SU-DHL-6 (cell line): ENCODE results near the gene ATP7A.
"Not testable (repeated sequence)": the region's sequence is repeated elsewhere in the genome, so short reads cannot be mapped to it uniquely, and the experiment has no call there.

Source experiments
- H2AFZ ChIP-seq: fragments of 200-600 bp; sonication (generic); 2 replicates; pipeline ENCODE4 v1.6.1; 2014; ENCODE audit warnings: low read depth, mild to moderate bottlenecking, moderate library complexity, mixed read lengths, antibody characterized with exemption, low read length; ENCODE audit not compliant: severe bottlenecking
- H3F3A ChIP-seq: fragments of 200-600 bp; shearing (Covaris generic); 2 replicates; pipeline ENCODE4 v1.6.0; 2016; ENCODE audit warnings: antibody characterized with exemption, mild to moderate bottlenecking; ENCODE audit not compliant: insufficient read depth
- H3K27ac ChIP-seq: fragments of 200-600 bp; sonication (generic); 2 replicates; pipeline ENCODE4 v1.5.1; 2016; ENCODE audit warnings: low read depth, mild to moderate bottlenecking, low read length, moderate library complexity, mixed read lengths
- H3K27me3 ChIP-seq: fragments of 200-600 bp; sonication (generic), shearing (Covaris generic); 2 replicates; pipeline ENCODE4 v1.6.0; 2014; ENCODE audit warnings: mild to moderate bottlenecking, low read length
- H3K36me3 ChIP-seq: fragments of 200-600 bp; sonication (generic); 2 replicates; pipeline ENCODE4 v1.6.1; 2014; ENCODE audit warnings: mild to moderate bottlenecking, low read length, mixed read lengths
- H3K4me2 ChIP-seq: fragments of 300-600, 200-600 bp; shearing (Covaris generic), sonication (generic); 2 replicates; pipeline ENCODE4 v1.6.0; 2014; ENCODE audit warnings: low read length, low read depth, mild to moderate bottlenecking; ENCODE audit not compliant: poor library complexity, severe bottlenecking
- H3K4me3 ChIP-seq: fragments of 200-600 bp; sonication (generic); 2 replicates; pipeline ENCODE4 v1.5.1; 2014; ENCODE audit warnings: antibody characterized with exemption, low read length, mild to moderate bottlenecking, mixed read lengths; ENCODE audit not compliant: insufficient read depth, poor library complexity, severe bottlenecking
- H3K79me2 ChIP-seq: fragments of 200-600 bp; sonication (generic); 2 replicates; pipeline ENCODE4 v1.6.1; 2014; ENCODE audit warnings: mild to moderate bottlenecking, low read length, moderate library complexity; ENCODE audit not compliant: insufficient read depth
- H3K9ac ChIP-seq: fragments of 200-600 bp; sonication (generic); 2 replicates; pipeline ENCODE4 v1.7.0; 2014; ENCODE audit warnings: mild to moderate bottlenecking, low read length
- H3K9me2 ChIP-seq: fragments of 200-600 bp; sonication (generic); replicated peaks from 2 replicates; pipeline ENCODE4 v1.6.1; 2014; ENCODE audit warnings: low read length; ENCODE audit not compliant: insufficient read depth
- H3K9me3 ChIP-seq: fragments of 200-600 bp; sonication (generic); 2 replicates; pipeline ENCODE4 v1.6.1; 2014; ENCODE audit warnings: low read length, mixed read lengths; ENCODE audit not compliant: insufficient read depth
- H4K20me1 ChIP-seq: fragments of 200-600 bp; sonication (generic); 2 replicates; pipeline ENCODE4 v1.6.1; 2014; ENCODE audit warnings: low read depth, mild to moderate bottlenecking, antibody characterized with exemption, low read length, moderate library complexity, mixed read lengths
- CTCF ChIP-seq: fragments of 200-600 bp; sonication (generic); IDR thresholded peaks from one replicate; pipeline ENCODE4 v1.5.1; 2017; ENCODE audit warnings: antibody characterized with exemption, mild to moderate bottlenecking, low read length, moderate library complexity; ENCODE audit not compliant: insufficient read depth, poor library complexity, severe bottlenecking
- EZH2phosphoT487 ChIP-seq: fragments of 200-600 bp; sonication (generic), shearing (Covaris generic); conservative IDR thresholded peaks from 2 replicates; pipeline ENCODE4 v1.6.1; 2018; ENCODE audit warnings: mild to moderate bottlenecking, antibody characterized with exemption, low read length, moderate library complexity, mixed read lengths

ATP7A gene

GRCh38 chrX:78046362-78046761 lies 135.9 kb downstream of the ATP7A start:
- Histone ChIP-seq H4K20me1 (no peaks in the 10 kb centered on the region), H3K4me3 (no peak overlapping the region), H3K9me2 (no peaks in the 10 kb centered on the region), H3F3A (no peaks in the 10 kb centered on the region), H2AFZ (no peak overlapping the region), H3K9me3 (no peaks in the 10 kb centered on the region), H3K27ac (no peak overlapping the region), H3K79me2 (no peaks in the 10 kb centered on the region), H3K9ac (no peak overlapping the region), H3K36me3 (no peaks in the 10 kb centered on the region), H3K27me3 (no peaks in the 10 kb centered on the region), H3K4me2 (no peak overlapping the region)
- TF ChIP-seq CTCF: no peak
- no peak for TF ChIP-seq EZH2phosphoT487

- Histone ChIP-seq H3K9me2 (no peaks in the 10 kb centered on the region), H3K4me3 (no peak overlapping the region), H3K4me2 (no peak overlapping the region), H3F3A (no peaks in the 10 kb centered on the region), H3K27ac (no peak overlapping the region), H4K20me1 (no peaks in the 10 kb centered on the region), H3K79me2 (no peaks in the 10 kb centered on the region), H3K9ac (no peak overlapping the region), H3K9me3 (no peaks in the 10 kb centered on the region), H3K27me3 (no peaks in the 10 kb centered on the region), H2AFZ (no peak overlapping the region), H3K36me3 (no peaks in the 10 kb centered on the region)
- TF ChIP-seq CTCF: no peak
Measured at GRCh38 chrX:78048052-78048451, 137.6 kb downstream of the ATP7A start.

GRCh38 chrX:78063687-78064086 lies 153.2 kb downstream of the ATP7A start:
- no peaks in the 10 kb centered on the region for H3K9me2 ChIP-seq
- H3K27ac ChIP-seq: no peak overlapping the region
- TF ChIP-seq EZH2phosphoT487 (no peak), CTCF (no peak)
- no peak overlapping the region for H3K4me2 ChIP-seq
- H3K9ac ChIP-seq: no peak overlapping the region
- H3K36me3 ChIP-seq: no peaks in the 10 kb centered on the region
- H3K4me3 ChIP-seq: no peak overlapping the region
- H3F3A ChIP-seq: no peaks in the 10 kb centered on the region
- H2AFZ ChIP-seq: no peak overlapping the region
- no peaks in the 10 kb centered on the region for H3K79me2 ChIP-seq
- no peaks in the 10 kb centered on the region for H3K9me3 ChIP-seq
- H4K20me1 ChIP-seq: no peaks in the 10 kb centered on the region
- no peaks in the 10 kb centered on the region for H3K27me3 ChIP-seq

- Histone ChIP-seq H3K27ac (no peak overlapping the region), H3K9me2 (no peaks in the 10 kb centered on the region), H3F3A (no peaks in the 10 kb centered on the region), H3K9me3 (no peaks in the 10 kb centered on the region), H3K4me3 (no peak overlapping the region), H2AFZ (no peak overlapping the region), H4K20me1 (no peaks in the 10 kb centered on the region), H3K79me2 (no peaks in the 10 kb centered on the region), H3K4me2 (no peak overlapping the region), H3K9ac (no peak overlapping the region), H3K27me3 (no peaks in the 10 kb centered on the region), H3K36me3 (no peaks in the 10 kb centered on the region)
- TF ChIP-seq CTCF: no peak
- no peak for TF ChIP-seq EZH2phosphoT487
Measured at GRCh38 chrX:78064152-78064551, 153.7 kb downstream of the ATP7A start.

GRCh38 chrX:78064698-78065601 lies 154.5 kb downstream of the ATP7A start:
- not testable (repeated sequence) for H3K27ac ChIP-seq, H3K36me3 ChIP-seq, H3K9me3 ChIP-seq, H3K9ac ChIP-seq, H3K4me2 ChIP-seq, H3F3A ChIP-seq, H3K9me2 ChIP-seq, H4K20me1 ChIP-seq, H3K27me3 ChIP-seq, H3K4me3 ChIP-seq, H3K79me2 ChIP-seq, H2AFZ ChIP-seq
